Pons (tissue), 1 donor: ENCODE data around the gene RORB.

Source experiments
- DNase-seq: peaks from one replicate; pipeline ENCODE4 v3.0.0-alpha.2; 2016; ENCODE audit warnings: low spot score

Gene RORB

DNA sequence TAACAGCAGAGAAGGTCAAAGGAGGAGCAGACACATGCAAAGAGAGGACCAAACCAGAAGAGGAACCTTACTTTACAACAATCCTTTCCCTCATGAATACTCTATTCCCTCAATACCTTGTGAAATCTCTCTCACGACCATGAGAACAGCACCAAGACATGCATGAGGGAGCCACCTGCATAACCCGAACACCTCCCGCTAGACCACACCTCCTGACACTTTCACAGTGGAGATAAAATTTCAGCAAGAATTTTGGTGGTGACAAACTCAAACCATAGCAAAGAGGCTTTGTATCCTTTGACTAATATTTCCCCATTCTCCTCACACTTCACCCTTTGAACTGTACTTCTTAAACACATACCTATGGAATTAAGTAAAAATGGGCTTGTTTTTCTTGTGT is 101.7 kb downstream of the RORB start:
- DNase-seq: no peak

DNA sequence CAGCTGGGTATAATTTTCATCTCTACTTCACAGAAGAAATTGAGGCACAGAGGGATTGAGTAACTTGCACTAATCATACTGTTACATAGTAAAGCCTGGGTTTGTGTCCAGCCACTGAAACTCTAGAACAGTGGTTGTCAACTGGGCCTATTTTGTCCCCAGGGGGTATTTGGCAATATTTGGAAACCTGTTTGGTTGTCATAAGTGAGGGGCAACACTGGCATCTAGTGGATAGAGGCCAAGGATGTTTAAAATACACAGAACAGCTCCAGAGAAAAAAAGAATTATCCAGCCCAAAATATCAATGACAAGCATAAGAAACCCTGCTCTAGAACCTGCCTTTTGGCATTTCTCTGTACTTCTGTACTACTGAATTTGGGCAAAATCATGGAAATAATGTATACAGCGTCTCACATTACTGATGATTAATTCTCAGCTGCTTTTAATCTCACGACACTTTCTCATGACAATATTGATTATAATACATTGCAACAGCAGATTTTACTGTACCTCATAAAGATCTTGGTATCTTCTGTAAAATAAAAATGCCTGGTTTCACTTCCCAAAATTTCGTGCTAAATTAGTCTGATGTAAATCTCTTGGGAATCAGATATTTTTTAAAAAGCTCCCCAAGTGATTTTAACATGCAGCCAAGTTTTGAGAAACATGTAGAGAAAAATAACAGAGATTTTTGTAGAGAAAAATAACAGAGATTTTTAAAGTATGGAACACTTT is 112.7 kb downstream of the RORB start:
- DNase-seq: no peak

DNA sequence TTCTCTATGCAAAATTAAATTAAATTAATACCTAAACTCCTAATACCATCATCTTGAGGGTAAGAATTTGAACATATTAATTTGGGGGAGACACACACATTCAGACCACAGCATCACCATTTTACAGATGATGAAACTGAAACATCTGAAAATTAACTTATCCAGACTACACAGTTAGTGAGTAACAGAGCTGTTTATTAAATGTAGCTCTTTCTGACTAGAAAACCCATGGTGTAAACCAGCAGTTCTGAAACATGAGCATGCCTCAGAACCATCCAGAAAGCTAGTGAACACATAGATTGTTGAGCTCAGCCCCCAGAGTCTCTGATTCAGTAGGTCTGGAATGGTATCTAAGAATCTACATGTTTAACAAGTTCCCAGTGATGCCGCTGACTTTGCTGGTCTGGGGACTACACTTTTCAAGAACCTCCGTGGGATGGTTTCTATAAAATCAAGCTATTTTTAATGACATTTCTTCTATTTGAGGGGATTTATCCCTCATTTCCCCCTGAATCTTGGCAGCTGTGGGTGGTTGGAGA is 113.5 kb downstream of the RORB start:
- DNase-seq: no peak

DNA sequence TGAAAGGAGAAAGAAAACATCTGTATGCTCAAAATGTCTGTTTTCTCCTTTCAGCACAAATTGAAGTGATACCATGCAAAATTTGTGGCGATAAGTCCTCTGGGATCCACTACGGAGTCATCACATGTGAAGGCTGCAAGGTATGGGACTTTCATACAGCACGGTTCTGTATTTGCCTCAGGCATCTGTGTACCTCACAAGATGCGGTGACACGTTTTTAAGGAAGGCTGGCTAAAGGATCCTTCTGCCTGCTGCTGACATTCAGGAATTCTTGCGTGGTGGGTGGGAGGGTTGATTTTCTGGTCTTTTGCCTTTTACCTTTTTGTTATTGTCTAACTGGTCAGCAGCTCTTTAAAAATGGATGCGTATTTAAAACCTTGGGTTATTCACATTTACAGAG is 133.1 kb downstream of the RORB start:
- DNase-seq: no peak

DNA sequence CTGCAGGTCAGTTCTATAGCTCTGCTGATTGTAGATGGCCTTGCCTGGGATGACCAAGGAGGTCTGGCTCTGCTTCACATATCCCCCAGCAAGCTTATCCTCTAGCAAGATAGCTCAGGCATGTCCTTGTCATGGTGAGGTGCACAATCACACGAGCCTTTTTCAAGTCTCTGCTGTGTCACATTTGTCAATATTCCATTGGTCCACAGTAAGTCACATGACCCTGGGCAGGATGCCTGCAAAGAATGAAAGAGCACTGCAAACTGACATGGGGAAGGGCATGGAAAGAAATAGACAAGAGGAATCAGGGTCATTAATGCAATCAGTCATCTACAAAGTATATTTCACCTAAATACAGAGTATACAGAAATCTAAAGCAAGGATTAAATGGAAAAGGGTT is 142.0 kb downstream of the RORB start:
- no peak for DNase-seq

DNA sequence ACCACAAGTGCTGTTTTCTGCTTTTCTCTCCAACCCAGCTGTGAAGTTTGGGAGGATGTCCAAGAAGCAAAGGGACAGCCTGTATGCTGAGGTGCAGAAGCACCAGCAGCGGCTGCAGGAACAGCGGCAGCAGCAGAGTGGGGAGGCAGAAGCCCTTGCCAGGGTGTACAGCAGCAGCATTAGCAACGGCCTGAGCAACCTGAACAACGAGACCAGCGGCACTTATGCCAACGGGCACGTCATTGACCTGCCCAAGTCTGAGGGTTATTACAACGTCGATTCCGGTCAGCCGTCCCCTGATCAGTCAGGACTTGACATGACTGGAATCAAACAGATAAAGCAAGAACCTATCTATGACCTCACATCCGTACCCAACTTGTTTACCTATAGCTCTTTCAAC is 145.2 kb downstream of the RORB start:
- no peak for DNase-seq

DNA sequence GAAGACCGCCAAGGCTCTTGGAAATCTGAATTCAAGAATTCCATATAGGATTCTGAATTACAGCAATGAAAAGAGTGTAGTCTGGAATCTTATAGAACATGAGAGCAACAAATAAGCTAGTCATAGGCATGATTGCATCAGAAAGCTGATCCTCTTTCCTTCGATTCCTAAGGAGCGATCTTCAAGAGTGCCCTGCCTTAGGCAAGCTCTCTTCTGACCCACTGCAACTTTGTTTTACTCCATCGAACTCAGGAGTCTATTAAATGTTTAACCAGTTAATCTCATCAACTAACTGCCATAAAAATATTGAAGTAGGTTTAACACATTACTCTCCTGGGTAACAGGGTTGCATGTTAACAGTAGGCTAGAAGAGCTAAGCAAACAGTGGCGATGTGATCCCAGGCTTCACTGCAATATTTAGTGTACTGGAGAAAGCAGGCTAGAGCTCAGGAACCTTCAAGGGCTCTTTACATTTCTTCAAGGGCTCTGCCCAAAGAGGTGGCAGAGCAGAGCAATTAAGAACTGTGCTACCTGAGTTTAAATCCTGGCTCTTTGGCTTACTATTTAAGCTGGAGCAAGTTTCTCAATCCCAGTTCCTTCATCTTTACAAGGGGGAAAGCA is 146.3 kb downstream of the RORB start:
- no peak for DNase-seq

DNA sequence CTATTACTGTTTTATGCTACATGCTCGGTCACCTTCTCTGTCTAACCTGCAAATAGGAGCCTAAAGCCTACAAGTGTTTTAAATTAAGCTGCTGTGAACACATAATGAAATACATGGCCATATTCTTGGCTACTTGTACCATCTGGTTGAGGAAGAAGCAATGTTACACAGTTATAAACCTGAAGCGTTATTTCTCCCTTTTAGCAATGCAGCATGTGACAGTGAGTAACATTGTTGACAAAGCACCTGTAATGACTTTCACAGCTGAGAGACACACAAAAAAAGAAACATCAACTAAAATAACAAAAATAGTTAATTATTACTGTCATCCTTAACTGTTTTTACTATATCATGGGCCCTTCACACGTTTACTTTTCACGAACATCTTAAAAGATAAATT is 146.9 kb downstream of the RORB start:
- DNase-seq: no peak

DNA sequence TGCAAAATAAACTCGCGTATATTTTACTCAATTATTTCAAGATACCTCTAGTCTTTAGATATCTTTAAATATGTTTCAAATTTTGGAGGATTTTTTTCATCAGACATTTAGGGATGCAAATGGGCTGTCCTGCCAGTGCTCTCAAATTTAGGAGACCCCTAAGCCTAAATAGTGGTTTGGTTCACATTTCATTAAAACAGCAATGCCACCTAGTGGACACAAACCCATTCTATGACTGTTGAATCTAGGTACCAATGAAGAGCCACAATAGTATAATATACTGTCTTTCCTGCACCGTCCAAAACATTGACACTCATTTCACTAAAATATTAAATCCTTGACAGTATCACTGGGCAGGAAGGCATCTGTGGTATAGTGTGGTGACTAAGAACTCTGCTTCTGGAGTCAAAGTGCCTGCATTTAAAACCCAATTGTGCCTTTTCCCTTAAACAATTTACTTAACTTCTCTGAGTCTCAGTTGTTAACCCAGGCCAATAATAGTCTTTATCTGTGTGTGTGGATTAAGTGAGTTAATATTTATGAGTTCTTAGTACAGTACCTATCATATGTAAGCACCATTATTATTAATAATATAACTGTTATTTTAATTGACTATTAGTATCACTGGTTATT is 148.0 kb downstream of the RORB start:
- peak; percentile 43 for DNase-seq

DNA sequence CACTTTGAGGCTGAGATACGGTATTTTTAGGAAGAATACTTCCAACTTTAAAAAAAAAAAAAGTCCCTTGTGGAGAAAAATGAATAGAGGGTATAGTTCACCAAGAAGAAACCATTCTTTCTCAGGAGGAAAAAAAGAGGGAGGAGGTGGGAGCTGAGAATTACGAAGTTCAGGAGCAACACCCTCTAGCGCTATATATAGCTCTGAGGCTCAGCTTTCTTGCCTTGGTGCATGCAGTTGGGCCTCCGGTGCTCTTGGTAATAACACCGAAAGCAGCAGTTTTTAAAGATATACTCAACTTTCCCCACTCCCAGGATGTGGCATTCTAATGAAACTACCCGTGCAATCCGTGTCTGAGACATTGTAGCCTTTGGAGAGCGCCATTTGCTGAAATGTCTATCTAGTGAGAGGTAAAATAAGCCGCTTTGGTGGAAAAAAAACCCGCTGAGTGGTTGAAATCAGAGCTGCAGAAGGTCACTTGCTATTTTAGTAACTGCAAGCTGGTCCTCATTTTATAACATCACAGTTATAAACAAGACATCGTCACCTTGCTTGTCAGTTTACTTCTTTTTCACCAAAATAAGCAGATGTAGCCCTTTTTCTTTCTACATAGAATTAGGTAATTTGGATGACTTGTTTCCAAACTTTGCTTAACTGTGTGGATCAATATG is 156.4 kb downstream of the RORB start:
- no peak for DNase-seq

DNA sequence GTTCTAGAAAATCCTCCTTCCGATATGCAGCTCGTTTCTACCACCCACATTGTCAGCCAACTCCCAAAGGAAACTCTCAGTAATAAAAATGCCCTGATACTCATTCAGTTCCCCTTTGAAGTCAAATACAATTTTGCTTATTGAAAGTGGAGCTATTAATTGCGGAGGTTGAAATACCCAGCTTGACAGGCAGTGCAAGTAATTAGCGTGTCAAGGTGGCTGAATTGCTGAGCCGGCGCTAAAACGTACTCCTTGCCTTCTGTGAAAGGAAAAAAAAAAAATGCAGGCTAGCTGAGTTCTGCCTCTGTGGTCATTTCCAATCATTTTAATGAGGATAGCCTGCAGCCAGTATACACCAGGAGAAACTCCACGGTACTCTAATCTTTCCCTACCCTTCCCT is 165.5 kb downstream of the RORB start:
- DNase-seq: no peak

DNA sequence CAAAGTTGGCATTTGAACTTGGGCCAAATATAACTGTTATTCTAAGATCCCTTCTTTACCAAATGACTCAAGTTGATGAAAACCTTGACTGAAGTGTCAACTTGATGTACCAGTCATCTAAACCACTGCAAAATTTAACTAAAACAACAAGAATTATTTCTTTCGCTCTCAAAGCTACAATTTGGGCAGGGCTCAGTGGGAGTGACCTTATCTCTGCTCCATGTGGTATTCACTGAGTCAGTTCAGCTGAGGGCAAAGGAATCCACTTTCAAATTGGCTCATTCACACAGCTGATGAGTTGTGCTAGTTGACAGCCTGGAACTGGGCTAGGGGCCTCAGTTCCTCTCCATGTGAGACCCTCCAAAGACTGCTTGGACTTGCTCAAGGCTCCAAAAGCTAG is 166.3 kb downstream of the RORB start:
- no peak for DNase-seq

DNA sequence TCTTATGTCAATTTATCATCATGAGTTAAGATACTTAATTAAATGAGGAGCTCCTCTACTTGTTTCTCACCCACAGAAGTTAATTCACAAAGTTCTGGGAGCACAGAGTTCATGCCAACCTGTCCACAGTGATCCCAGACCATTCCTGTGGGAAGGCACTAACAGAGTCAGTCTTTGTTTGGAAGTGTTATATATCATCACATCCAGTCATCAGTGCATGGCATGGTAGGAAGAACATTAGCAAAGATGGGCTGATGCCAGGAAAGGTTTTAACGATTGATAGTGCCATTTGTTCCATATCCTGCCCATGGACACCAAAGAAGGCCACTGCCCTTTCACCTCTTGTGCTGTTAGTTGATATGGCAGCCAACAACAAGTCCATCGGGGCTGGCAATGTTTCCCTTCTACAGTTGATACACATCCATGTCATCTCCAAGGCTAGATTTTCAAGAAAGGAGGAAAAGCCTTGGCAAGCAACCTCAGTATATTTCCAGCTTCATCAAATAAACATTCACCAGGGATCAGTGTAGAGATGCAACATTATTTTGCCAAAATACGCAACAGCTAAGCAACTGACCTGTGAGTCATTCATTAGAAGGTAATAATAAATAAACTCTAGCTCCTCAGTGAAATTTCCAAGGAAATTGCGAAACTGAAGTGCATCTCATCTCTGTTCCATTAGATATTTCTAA is 169.6 kb downstream of the RORB start:
- DNase-seq: no peak

DNA sequence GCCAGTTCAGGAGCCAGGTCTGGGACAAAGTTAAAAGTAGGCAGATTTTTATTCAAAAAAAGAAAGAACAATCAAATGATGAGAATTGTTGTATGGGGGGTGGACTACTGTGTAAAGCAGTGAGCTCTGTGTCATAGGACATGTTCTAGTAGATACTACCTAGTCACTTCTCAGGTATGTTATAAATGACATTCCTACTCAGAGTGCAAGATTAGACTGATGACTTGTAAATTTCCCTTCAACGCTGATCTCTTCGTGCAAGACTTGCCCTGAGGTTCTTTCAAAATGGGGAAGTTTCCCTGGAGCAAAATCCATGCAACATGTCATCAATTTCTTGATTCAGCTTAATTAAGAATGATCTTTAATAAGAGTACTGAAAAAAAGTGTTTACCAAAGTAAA is 175.1 kb downstream of the RORB start:
- DNase-seq: no peak

DNA sequence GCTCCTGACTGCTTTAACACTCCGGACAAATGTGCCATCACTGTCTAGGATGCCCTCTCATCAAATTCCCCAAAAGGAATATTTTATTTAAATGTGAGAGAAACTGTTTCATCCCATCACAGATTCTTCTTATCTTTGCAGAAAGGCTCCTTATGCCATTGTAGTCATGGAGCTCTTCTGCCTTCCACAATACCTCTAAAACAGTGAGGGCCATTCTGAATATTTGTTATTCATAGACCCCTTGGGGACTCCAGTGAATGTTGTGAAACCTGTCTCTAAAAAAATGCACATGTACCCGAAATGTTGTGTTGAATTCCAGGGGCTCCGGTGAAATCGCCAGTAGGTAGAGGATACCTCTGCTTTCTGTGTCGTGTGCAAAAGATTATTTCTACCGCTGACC is 176.9 kb downstream of the RORB start:
- no peak for DNase-seq

DNA sequence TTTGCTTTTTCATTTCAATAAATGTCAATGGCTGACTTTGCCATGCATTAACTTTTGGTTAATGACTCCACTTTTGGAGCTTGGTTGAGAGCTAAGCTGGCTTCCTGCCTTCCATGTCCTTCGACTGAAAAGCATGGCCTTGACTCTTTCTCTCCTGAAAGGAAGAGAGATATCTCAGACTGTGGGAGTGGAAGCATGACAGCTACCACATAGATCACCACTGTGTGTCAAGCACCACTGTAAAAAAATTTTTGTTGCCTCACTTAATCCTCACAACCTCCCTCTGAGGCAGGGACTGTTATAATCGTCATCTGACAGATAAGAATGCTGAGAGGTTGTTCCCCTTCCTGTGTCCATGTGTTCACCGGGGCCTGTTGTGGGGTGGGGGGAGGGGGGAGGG is 184.8 kb downstream of the RORB start:
- DNase-seq: no peak

DNA sequence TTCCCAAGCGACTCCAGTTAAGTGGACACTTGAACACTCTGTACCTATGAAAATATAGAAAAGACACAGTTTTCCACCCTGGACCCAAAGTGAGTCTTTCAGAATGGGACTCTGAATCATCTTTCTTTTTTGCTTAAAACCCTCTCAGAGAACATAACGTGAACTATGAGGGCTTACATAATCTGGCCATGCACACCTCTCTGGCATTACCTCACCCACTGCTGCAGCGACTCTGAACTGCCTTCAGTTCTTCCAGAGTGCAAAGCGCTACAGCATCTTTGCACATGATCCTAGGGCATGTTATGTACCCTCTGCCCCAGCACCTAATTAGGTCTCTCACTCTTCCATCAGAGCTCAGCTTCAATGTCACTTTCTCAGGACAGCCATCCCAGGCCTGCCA is 186.2 kb downstream of the RORB start:
- DNase-seq: no peak

DNA sequence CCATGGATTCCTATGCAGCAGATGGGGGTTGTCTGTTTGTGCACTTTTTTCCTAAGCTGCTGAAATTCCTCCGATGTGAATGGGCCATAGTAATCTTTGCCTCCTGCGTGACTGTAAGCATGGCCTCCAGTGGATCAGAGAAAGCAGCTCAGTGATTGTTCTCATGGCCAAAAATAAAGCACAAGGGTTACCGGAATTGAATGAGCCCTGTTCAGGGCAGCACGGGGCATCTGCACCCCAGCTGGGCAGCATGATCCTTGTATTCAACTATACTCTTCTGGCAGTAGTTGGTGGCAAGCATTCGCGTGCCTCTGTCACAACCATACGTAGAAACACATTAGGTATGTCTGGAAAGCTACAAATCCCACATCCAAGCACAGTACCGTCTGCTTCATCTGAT is 193.9 kb downstream of the RORB start:
- no peak for DNase-seq

DNA sequence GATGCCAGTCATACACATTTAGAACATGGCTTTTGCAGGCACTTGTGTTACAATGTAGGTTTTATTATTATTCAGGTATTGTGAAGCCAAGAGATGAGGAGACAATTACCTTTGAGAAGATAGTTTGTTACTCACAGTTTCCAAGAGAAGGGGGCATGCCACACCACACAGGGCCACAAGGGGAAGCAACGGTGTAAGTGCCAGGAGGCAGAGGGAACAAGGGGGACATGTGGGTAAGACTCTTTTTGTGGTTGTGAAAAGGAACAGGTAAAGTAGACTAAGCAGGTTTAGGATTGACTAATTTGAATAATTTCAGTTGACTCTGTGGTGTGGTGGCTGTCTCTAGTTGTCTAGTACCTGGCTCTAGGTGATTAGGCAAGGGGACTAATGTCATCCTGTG is 199.4 kb downstream of the RORB start:
- no peak for DNase-seq

DNA sequence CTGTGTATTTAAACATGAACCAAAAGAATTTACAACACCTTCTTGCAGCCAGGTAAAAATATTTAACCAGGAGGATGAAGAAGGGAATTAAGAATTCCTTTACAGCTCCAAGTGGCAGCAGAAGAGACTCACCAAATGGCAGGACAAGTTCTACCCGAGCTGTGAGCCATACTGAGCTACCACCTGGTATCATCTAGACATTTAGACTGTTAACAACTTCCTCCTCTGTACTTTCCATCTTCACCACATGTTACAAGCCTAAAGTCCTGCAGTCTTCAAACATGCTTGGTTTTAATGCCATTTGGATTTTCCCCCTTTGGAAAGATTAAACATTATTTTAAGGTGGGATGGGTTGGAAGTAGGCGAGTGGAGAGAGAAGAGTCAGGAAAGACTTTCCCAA is 200.4 kb downstream of the RORB start:
- no peak for DNase-seq

DNA sequence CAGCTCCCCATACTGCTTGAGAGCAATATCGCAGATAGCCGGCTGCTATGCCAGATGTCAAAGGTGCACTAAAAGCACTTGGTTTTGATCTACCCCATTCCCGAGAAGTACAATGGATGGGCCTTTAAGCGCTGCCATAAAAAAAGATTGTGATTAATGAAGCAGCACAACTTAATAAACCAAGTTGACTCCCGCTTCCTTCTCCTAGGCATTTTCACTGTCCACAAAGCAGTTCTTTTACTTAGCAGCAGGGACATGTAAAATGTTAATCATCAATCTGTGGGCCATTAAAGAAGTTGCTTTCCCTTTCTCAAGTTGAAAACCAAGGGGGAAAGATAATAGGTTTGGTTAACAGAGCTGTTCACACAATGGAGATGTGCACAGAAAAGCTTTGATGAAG is 214.2 kb downstream of the RORB start:
- DNase-seq: no peak

DNA sequence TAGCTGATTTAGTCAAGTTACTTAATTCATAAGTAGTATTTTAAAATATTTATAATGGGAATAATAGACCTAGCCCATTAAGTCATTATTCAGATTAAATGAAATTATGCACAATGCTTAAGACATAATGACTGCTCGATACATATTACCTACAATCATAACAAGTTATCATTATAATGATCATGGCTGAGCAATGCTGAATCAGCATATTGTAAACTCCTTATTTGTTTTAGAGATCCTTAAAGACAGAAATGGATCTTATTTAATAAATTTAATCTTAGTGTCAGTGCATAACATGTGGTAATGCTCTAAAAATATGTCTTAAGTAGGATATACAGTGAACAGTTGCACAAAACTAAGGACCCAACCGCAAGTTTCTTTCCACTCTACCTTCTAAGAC is 221.6 kb downstream of the RORB start:
- DNase-seq: no peak
